LNCaP clone FGC (cell line): Measurements from ENCODE around the gene ZNF426.

ENCODE experiments used
- DNase-seq: peaks from one replicate; pipeline ENCODE4 v3.0.0-alpha.2; 2011; ENCODE audit warnings: low read depth
- H3K4me3 ChIP-seq: 2 replicates; pipeline ENCODE4 v1.5.1; 2011; ENCODE audit warnings: mild to moderate bottlenecking, low read depth, low read length, control low read depth
- TF ChIP-seq, protein P1 (sequence below): IDR thresholded peaks from 2 replicates; pipeline ENCODE4 v1.5.1; 2012; ENCODE audit warnings: mild to moderate bottlenecking; ENCODE audit not compliant: control insufficient read depth, insufficient read depth; ENCODE audit errors: extremely low read depth

Gene ZNF426

DNA sequence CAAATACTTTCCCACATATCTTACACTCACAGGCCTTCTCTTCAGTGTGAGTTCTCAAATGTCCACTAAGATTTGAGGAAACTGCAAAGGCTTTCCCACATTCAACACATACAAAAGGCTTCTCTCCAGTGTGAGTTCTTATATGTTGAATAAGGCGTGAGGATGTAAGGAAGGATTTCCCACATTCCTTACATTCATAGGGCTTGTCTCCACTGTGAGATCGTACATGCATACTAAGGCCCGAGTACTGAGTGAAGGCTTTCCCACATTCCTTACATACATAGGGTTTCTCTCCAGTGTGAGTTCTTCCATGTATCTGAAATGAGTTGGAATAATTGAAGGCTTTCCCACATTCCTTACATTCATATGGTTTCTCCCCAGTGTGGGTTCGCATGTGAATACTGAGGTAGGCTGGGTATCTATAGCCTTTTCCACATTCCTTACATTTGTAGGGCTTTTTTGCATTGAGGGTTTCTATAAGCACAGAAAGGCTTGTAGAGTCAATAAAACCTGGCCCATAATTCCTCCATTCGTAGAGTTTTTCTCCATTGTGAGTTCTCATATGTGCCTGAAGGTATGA lies 9.6 kb downstream of the ZNF426 start:
- TF ChIP-seq, protein P1, sequence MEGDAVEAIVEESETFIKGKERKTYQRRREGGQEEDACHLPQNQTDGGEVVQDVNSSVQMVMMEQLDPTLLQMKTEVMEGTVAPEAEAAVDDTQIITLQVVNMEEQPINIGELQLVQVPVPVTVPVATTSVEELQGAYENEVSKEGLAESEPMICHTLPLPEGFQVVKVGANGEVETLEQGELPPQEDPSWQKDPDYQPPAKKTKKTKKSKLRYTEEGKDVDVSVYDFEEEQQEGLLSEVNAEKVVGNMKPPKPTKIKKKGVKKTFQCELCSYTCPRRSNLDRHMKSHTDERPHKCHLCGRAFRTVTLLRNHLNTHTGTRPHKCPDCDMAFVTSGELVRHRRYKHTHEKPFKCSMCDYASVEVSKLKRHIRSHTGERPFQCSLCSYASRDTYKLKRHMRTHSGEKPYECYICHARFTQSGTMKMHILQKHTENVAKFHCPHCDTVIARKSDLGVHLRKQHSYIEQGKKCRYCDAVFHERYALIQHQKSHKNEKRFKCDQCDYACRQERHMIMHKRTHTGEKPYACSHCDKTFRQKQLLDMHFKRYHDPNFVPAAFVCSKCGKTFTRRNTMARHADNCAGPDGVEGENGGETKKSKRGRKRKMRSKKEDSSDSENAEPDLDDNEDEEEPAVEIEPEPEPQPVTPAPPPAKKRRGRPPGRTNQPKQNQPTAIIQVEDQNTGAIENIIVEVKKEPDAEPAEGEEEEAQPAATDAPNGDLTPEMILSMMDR: no peak
- H3K4me3 ChIP-seq: no peak overlapping the region
- no peak for DNase-seq

DNA sequence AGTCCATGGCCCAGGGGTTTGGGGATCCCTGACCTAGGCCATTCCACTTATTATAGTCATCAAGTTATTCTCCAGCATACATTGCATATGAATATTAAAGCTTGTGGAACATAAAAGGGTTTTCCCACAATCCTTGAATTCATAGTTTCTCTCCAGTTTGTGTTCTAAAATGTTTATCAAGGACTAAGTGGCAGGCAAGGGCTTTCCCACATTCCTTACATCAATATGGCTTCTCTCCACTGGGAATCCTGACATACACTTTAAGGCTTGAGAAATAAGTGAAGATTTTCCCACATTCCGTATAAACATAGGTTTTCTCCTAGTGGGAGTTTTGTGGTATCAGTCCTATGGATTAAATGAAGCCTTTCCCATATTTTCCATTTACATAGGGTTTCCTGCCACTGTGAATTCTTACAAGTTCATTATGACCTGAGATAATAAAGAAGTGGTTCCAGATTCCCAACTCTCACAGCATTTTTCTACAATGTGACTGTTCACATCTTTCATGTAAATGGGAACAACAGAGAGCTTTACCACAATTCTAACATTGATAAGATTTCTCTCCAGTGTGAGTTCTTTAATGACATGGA lies 14.5 kb downstream of the ZNF426 start:
- DNase-seq: no peak
- TF ChIP-seq, protein P1: no peak
- no peak overlapping the region for H3K4me3 ChIP-seq

DNA sequence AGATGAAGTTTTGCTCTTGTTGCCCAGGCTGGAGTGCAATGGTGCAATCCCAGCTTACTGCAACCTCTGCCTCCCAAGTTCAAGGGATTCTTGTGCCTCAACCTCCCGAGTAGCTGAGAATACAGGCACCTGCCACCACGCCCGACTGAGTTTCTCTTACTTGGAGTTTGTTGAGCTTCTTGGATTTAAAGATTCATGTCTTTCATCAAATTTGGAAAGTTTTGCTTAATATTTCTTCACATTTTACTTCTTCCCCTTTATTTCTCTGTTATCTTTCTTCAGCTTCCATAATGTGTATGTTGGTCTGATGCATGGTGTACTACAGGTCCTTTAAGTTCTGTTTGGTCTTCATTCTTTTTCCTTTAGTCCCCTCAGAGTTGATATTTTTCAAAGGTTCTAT lies 31.2 kb downstream of the ZNF426 start:
- TF ChIP-seq, protein P1: no peak
- DNase-seq: no peak
- no peak overlapping the region for H3K4me3 ChIP-seq

DNA sequence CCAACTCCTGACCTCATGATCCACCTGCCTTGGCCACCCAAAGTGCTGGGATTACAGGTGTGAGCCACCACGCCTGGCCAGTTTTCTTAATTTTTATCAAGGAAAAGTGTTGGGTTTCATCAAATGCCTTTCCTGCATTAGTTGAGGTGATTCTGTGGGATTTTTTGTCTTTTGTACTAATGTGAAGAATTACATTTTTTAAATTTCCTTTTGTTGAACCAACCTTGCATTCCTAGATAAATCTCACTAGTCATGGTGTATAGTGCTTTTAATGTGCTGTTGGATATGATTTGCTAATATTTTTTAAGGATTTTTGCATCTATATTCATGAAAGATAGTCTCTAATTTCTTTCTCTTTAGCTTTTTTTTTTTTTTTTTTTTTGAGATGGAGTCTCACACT lies 37.6 kb downstream of the ZNF426 start:
- no peak overlapping the region for H3K4me3 ChIP-seq
- TF ChIP-seq, protein P1: no peak
- no peak for DNase-seq

- DNase-seq: no peak
- H3K4me3 ChIP-seq: peak within 1 kb of the TSS; percentile 24; the same call in 1 of the 2 replicates
- TF ChIP-seq, protein P1: no peak
These were observed 40.1 kb downstream of the ZNF426 start, which contains the start of gene ZNF560 for GRCh38 chr19:9498183-9498902. ZNF560 (minus strand) TSS chr19:9498616; CDS start chr19:9475313, 23,303 bp downstream.

GRCh38 chr19:9494096-9494495 lies 44.3 kb downstream of the ZNF426 start:
- TF ChIP-seq, protein P1: no peak
- DNase-seq: no peak
- H3K4me3 ChIP-seq: no peak overlapping the region

DNA sequence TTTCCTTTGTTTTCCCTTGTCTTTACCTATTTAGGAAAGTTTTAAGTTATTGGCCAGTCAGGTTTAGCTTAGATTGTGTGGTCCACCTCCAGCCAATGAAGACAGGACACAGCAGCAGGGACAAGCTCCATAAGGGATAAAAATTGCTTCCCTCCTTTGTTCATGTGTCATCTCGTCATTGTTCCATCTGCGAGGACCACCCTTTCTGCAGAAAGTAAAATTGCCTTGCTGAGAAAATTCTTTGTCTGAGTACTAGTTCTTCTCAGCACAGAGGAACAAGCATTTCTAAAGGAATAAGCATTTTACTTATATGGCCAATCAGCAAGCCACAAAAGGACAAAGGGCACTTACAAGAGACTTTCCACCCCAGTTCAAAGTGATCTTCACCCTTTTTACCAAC lies 51.4 kb downstream of the ZNF426 start:
- DNase-seq: no peak
- H3K4me3 ChIP-seq: no peak overlapping the region
- TF ChIP-seq, protein P1: no peak
